ENCODE measurements around the gene GNGT1.

The GNGT1 gene

GRCh38 chr7:93938293-93938692, 31.9 kb downstream of the GNGT1 start:
- no peak for DNase-seq (ENCODE audit: low read depth in 4 of 4, low spot score in 1 of 4)

GRCh38 chr7:93941945-93942344, 35.6 kb downstream of the GNGT1 start:
- DNase-seq (ENCODE audit: low read depth in 4 of 4, low spot score in 1 of 4) = no peak

GRCh38 chr7:93943816-93944540, 37.6 kb downstream of the GNGT1 start:
- DNase-seq (ENCODE audit: low read depth in 4 of 4, low spot score in 1 of 4) = no peak

- no peak for DNase-seq (ENCODE audit: low read depth in 4 of 4, low spot score in 1 of 4)
Observed at GRCh38 chr7:93944673-93945072, 38.3 kb downstream of the GNGT1 start.

GRCh38 chr7:93945083-93945482, 38.7 kb downstream of the GNGT1 start:
- DNase-seq (ENCODE audit: low read depth in 4 of 4, low spot score in 1 of 4) = no peak

- DNase-seq (ENCODE audit: low read depth in 4 of 4, low spot score in 1 of 4) = no peak
Observed at GRCh38 chr7:93945756-93946535, 39.6 kb downstream of the GNGT1 start.

GRCh38 chr7:93948106-93948505, 41.7 kb downstream of the GNGT1 start:
- no peak for DNase-seq (ENCODE audit: low read depth in 4 of 4, low spot score in 1 of 4)

GRCh38 chr7:93948873-93949272, 42.5 kb downstream of the GNGT1 start:
- no peak for DNase-seq (ENCODE audit: low read depth in 4 of 4, low spot score in 1 of 4)

GRCh38 chr7:93949423-93949822, 43.1 kb downstream of the GNGT1 start:
- DNase-seq (ENCODE audit: low read depth in 4 of 4, low spot score in 1 of 4) = no peak

- DNase-seq (ENCODE audit: low read depth in 4 of 4, low spot score in 1 of 4) = no peak
Observed at GRCh38 chr7:93955304-93955703, 48.9 kb downstream of the GNGT1 start.

GRCh38 chr7:93957767-93958166, 51.4 kb downstream of the GNGT1 start:
- no peak for DNase-seq (ENCODE audit: low read depth in 4 of 4, low spot score in 1 of 4)

GRCh38 chr7:93958216-93958615, 51.8 kb downstream of the GNGT1 start:
- DNase-seq (ENCODE audit: low read depth in 4 of 4, low spot score in 1 of 4) = no peak

GRCh38 chr7:93958651-93959050, 52.3 kb downstream of the GNGT1 start:
- no peak for DNase-seq (ENCODE audit: low read depth in 4 of 4, low spot score in 1 of 4)
